Activated CD8-positive, alpha-beta memory T cell treated with anti-CD3 and anti-CD28 coated beads, Interleukin-2, amount 10 ng/mL, durations not matched to agents 7 days and 5 days (primary cell): ENCODE measurements around the gene AGBL5. TPM values are rescaled to one million over a fixed set of nuclear protein-coding genes. Genes with fewer than 3 reads are reported as not detected.

Experiments used
- ATAC-seq: fragments of 150-1000 bp; cut with Tn5 transposase; one replicate; pipeline ENCODE4 v1.10.0; 2021; ENCODE audit warnings: moderate library complexity
- CTCF ChIA-PET: fragments of 350-600 bp; sonication (Branson Sonifier 250); formaldehyde crosslinking; loops from one replicate; lab custom pipeline; 2021; ENCODE audit warnings: antibody characterized with exemption; lab: Charles Lee
- DNase-seq: peaks from one replicate; pipeline ENCODE4 v3.0.0-alpha.2; 2020
- H3K27ac Mint-ChIP-seq: one replicate; pipeline ENCODE4 v1.8.0; 2021; ENCODE audit warnings: mild to moderate bottlenecking, mixed read lengths
- H3K27me3 Mint-ChIP-seq: one replicate; pipeline ENCODE4 v1.8.0; 2021; ENCODE audit warnings: mixed read lengths
- H3K36me3 Mint-ChIP-seq: one replicate; pipeline ENCODE4 v1.8.0; 2021; ENCODE audit warnings: mild to moderate bottlenecking, mixed read lengths
- H3K4me1 Mint-ChIP-seq: one replicate; pipeline ENCODE4 v1.8.0; 2021; ENCODE audit warnings: mixed read lengths
- H3K4me3 Mint-ChIP-seq: one replicate; pipeline ENCODE4 v1.8.0; 2021; ENCODE audit warnings: mild to moderate bottlenecking, moderate library complexity, mixed read lengths
- H3K9me3 Mint-ChIP-seq: one replicate; pipeline ENCODE4 v1.8.0; 2022; ENCODE audit warnings: low read depth, mixed read lengths
- total RNA-seq, 2 experiments: library from RNA; stranded (reverse); gene quantifications; one replicate each; pipeline ENCODE4 v1.2.3, GENCODE V29; 2021

AGBL5 gene
- total RNA-seq, 2 experiments from 2014 or later: 13.8 to 15.1 TPM

DNA sequence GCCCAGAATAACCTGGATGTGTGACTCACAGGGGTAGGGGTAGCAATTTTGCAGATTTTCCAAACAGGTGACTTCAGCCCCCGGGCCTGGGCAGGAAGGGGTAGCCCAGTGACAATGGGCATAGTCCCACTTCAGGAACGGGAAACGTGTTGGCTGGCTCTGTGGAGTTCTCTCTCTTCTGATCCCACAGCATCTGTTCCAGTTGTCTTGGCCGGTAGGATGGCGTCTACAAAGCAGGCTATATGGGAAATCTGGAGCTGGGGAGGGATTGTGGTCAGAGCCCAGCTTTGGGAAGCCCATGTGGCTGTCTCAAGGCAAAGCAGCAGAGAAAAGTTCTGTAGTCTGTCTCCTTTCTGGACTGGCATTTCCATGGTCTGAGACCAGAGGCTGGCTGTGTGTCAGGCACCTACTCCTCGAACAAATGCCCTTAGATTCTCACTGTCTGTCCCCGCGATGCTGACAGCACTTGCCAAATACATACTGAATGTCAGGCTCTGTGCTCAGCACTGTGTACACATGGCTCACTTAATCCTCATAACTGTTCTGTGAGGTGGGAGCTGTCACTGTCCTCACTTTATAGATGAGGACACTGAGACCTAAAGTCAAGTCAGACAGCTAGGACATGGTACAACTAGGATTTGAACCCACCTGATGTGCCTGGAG lies 36.6 kb upstream of the AGBL5 start:
- peaks cover 4% of the 10 kb centered on the region for H3K27me3 Mint-ChIP-seq
- H3K4me3 Mint-ChIP-seq: no peak overlapping the region
- peaks cover 1% of the 10 kb centered on the region for H3K36me3 Mint-ChIP-seq
- no peaks in the 10 kb centered on the region for H3K9me3 Mint-ChIP-seq
- DNase-seq (no peak), ATAC-seq (no peak)
- CTCF ChIA-PET: interaction anchor here (1.1 to 5.0 kb wide), 4 partner anchors 9 to 56 kb away, joined by 4 to 107 read pairs (median 24); no protein-coding TSS in a partner anchor
- peaks cover 7% of the 10 kb centered on the region for H3K4me1 Mint-ChIP-seq
- no peak overlapping the region for H3K27ac Mint-ChIP-seq

GRCh38 chr2:27016801-27017325 lies 34.6 kb upstream of the AGBL5 start:
- no peak overlapping the region for H3K27ac Mint-ChIP-seq
- no peaks in the 10 kb centered on the region for H3K36me3 Mint-ChIP-seq
- DNase-seq (peak; percentile 64), ATAC-seq (peak; percentile 39)
- H3K9me3 Mint-ChIP-seq: no peaks in the 10 kb centered on the region
- H3K4me1 Mint-ChIP-seq: peaks cover 6% of the 10 kb centered on the region
- no peak overlapping the region for H3K4me3 Mint-ChIP-seq
- H3K27me3 Mint-ChIP-seq: peaks cover 2% of the 10 kb centered on the region
- CTCF ChIA-PET: interaction anchor here (0.7 to 5.0 kb wide), 27 partner anchors 10 to 287 kb away, joined by 3 to 107 read pairs (median 5); partner anchors contain the start of genes DPYSL5 and TMEM214

GRCh38 chr2:27018142-27018541 lies 33.3 kb upstream of the AGBL5 start:
- Mint-ChIP-seq H3K27me3 (no peaks in the 10 kb centered on the region), H3K27ac (no peak overlapping the region), H3K4me3 (no peak overlapping the region), H3K36me3 (no peaks in the 10 kb centered on the region), H3K9me3 (no peaks in the 10 kb centered on the region), H3K4me1 (peaks cover 6% of the 10 kb centered on the region)
- no peak for DNase-seq
- CTCF ChIA-PET: interaction anchor here (1.8 to 5.0 kb wide), 4 partner anchors 55 to 174 kb away, joined by 7 to 107 read pairs (median 28); no protein-coding TSS in a partner anchor
- ATAC-seq: no peak

DNA sequence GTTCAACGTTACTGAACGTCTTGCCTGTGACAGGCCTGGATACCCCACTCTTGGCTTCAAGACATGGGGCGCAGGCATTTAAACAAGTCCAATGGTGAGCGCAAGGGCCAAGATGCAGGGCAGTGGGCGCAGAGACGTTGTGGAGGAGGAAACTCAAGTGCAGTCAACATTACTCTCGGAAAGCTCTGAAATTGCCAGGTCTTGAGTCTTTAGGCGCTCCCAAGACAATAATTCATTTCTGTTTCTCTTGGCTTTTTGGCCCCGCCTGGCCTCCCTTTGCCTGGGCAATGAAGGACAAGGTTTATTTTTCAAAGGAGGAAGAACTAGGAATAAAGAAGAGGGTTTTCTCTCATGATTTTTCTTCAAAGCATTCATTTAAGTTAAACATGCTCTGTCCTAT lies 32.0 kb upstream of the AGBL5 start:
- DNase-seq: no peak
- Mint-ChIP-seq H3K9me3 (no peaks in the 10 kb centered on the region), H3K4me1 (peaks cover 6% of the 10 kb centered on the region), H3K4me3 (no peak overlapping the region), H3K36me3 (no peaks in the 10 kb centered on the region), H3K27me3 (no peaks in the 10 kb centered on the region), H3K27ac (no peak overlapping the region)
- CTCF ChIA-PET: interaction anchor here (5.0 kb wide), 1 partner anchor 56 kb away, joined by 107 read pairs; no protein-coding TSS in a partner anchor
- ATAC-seq: no peak

DNA sequence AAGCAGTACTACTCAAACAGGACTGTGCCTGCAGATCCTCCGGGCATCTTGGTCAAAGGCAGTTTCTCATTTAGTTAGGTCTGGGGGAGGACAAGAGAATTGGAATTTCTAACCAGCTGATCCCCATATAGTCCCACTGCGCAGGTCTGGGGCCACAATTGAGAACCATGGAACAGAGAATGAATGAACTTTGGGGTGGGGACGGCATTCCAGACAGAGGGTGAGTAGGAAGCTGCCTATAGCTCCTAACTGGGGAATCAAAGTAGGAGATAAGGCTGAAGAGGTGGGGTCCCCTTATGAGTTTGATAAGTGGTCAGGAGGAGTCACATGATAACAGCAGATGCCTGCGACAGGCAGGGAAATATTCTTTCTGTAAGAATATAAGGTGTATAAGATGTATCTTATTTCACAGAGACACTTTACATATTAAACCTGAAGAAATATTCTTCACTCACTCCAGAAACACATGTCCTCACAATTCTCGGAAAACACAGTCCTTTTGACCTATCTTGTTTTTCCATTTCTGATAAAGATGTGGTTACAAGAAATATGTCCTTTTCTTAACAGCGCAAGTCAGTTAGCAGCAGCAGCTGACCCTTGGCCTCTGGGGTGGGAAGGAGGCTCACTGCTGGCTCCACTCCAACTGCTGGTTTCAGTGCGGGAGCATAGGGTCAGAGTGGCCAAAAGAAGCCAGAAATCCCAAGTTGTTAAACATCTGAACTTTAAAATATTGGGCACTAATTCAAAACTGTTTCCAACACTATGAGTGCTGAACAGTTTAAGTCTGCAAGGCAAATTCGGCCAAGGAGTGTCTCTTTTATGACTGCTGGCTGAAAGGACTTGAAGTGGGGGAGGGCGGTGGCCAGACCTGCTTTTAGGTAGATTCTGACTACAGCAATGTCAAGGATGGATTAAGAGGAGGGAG lies 31.3 kb upstream of the AGBL5 start:
- DNase-seq: no peak
- Mint-ChIP-seq H3K27me3 (no peaks in the 10 kb centered on the region), H3K9me3 (no peaks in the 10 kb centered on the region), H3K36me3 (no peaks in the 10 kb centered on the region), H3K4me3 (no peak overlapping the region), H3K4me1 (peaks cover 6% of the 10 kb centered on the region), H3K27ac (no peak overlapping the region)
- no peak for ATAC-seq
- CTCF ChIA-PET: interaction anchor here (5.0 kb wide), 1 partner anchor 57 kb away, joined by 107 read pairs; no protein-coding TSS in a partner anchor

DNA sequence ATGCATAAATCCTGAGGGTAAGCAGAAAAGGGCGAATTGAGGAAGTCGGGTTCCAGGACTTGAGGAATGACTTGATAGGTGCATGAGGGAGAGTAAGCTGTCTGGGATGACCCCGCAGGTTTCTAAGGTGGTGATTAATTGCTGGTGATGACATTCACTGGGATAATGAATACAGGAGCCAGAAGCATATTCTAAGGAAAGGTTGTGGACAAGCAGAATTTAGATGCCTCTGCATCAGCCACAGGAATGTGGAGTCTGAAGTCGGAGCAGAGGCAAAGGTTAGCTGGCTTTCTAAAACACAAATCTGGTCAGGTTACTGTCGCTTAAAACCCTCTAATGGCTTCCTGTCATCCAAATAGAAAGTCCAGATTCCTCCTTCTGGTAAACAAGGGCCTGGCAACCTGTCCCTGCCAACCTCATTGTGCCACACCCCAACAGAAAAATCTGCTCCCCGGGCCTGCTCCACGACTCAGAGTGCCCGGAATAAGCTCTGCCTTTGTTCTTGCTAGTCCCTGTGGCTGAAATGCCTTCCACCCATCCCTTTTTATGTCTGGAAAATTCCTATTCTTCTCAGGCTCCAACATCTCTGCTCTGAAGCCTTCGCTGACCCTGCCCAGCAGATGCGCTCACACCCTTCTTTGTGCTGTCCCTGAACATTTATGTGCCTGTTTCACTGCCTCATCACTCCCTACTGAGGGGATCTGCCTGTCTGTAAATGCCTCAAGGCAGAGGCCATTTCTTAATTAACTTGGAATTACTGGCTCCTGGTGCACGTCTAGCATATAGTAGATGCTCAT lies 30.0 kb upstream of the AGBL5 start:
- DNase-seq (no peak), ATAC-seq (no peak)
- Mint-ChIP-seq H3K9me3 (no peaks in the 10 kb centered on the region), H3K36me3 (no peaks in the 10 kb centered on the region), H3K4me1 (no peaks in the 10 kb centered on the region), H3K27me3 (no peaks in the 10 kb centered on the region), H3K4me3 (no peak overlapping the region), H3K27ac (no peak overlapping the region)
- CTCF ChIA-PET: interaction anchor here (1.3 kb wide), 1 partner anchor 176 kb away, joined by 3 read pairs; no protein-coding TSS in a partner anchor

DNA sequence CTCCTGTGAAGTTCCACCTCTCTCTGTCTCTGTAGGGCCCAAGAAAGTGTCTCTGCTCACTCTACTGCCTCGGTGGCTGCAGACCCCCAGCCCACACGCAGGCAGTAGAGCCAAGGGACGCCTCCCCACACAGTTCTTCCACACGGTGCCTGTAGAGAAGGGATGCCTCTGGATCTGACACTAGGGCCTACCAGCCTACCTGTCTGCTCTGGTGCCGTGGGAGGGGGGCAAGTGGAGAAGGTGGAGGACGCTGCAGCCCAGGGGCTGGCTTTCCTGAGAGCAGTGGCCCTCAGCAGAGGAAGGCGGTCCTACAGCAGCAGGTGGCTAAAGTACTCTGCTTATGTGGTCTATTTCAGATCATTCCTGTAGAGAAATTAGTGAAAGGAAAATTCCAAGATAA lies 27.7 kb upstream of the AGBL5 start:
- peaks cover 5% of the 10 kb centered on the region for H3K4me1 Mint-ChIP-seq
- CTCF ChIA-PET: no interaction called here
- H3K4me3 Mint-ChIP-seq: no peak overlapping the region
- DNase-seq: no peak
- no peaks in the 10 kb centered on the region for H3K9me3 Mint-ChIP-seq
- H3K27ac Mint-ChIP-seq: no peak overlapping the region
- H3K36me3 Mint-ChIP-seq: peaks cover under 1% of the 10 kb centered on the region
- no peak for ATAC-seq
- no peaks in the 10 kb centered on the region for H3K27me3 Mint-ChIP-seq

DNA sequence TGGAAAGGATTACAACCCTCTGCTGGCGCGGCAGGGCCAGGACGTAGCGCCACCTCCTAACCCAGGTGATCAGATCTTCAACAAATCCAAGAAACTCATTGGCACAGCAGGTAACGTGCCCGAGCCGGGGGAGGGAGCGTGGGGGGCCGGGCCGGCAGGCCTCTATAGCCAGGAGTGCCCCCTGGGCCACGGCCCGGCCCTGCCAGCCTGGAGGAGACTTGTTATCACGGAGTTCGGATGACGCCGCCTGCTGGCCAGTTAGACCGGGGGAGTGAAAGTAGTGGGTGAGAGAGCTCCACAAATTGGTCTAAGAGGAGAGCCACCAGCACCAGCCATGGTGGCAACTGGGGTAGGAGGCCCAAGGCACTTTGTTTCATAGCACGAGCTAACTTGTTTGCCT lies 27.3 kb upstream of the AGBL5 start:
- H3K27ac Mint-ChIP-seq: no peak overlapping the region
- peaks cover 5% of the 10 kb centered on the region for H3K36me3 Mint-ChIP-seq
- DNase-seq (no peak), ATAC-seq (no peak)
- H3K4me1 Mint-ChIP-seq: peaks cover 9% of the 10 kb centered on the region
- no peaks in the 10 kb centered on the region for H3K9me3 Mint-ChIP-seq
- H3K27me3 Mint-ChIP-seq: no peaks in the 10 kb centered on the region
- H3K4me3 Mint-ChIP-seq: no peak overlapping the region
- CTCF ChIA-PET: no interaction called here

- Mint-ChIP-seq H3K4me3 (no peak overlapping the region), H3K27me3 (no peaks in the 10 kb centered on the region), H3K4me1 (peaks cover 15% of the 10 kb centered on the region), H3K36me3 (peaks cover 6% of the 10 kb centered on the region), H3K9me3 (no peaks in the 10 kb centered on the region), H3K27ac (no peak overlapping the region)
- DNase-seq: no peak
- peak; percentile 22 for ATAC-seq
- CTCF ChIA-PET: no interaction called here
Measured at GRCh38 chr2:27024812-27025211, 26.7 kb upstream of the AGBL5 start.

GRCh38 chr2:27025281-27025800 lies 26.1 kb upstream of the AGBL5 start:
- CTCF ChIA-PET: no interaction called here
- H3K27me3 Mint-ChIP-seq: no peaks in the 10 kb centered on the region
- no peaks in the 10 kb centered on the region for H3K9me3 Mint-ChIP-seq
- peaks cover 20% of the 10 kb centered on the region for H3K4me1 Mint-ChIP-seq
- DNase-seq (no peak), ATAC-seq (no peak)
- H3K4me3 Mint-ChIP-seq: no peak overlapping the region
- H3K36me3 Mint-ChIP-seq: peaks cover 6% of the 10 kb centered on the region
- H3K27ac Mint-ChIP-seq: no peak overlapping the region

DNA sequence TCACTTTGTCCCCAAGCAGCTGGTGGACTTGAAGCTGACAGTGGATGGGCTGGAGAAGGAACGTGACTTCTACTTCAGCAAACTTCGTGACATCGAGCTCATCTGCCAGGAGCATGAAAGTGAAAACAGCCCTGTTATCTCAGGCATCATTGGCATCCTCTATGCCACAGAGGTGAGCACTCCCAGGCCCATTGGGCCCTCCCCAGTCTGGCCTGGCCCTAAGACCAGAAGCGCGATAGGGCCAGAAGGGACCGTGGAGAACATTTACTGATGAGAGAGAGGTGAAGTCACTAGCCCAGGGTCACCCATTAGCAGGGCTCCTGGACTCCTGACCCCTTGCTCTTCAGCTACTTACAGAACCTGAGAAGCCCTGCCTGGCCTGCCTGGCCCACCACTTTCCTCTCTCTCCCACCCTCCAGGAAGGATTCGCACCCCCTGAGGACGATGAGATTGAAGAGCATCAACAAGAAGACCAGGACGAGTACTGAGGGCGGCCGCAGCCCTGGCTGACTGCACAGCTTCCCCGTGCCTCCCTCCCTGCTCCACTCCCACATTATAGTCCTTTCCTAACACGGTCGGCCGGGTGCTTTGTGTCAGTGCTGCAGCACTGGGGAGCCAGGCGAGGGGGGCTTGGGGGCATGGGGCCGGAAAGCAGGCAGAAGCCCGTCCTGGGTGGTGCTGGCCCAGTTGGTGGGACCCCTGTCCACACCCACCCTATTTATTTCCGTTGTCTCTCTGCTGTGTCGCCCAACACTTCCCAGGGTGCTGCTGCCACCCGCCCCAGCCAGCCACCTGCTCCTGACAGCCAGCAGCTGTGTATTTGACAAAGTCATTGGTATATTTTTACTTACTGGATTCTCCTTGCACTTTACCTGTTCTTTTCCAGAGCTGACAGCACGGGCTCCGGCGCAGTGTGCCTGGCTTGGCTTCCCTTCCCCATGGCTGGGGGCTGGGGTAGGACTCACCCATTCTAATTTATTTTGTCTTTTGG lies 25.3 kb upstream of the AGBL5 start:
- H3K9me3 Mint-ChIP-seq: no peaks in the 10 kb centered on the region
- no peak for ATAC-seq
- no peak overlapping the region for H3K4me3 Mint-ChIP-seq
- H3K4me1 Mint-ChIP-seq: peaks cover 28% of the 10 kb centered on the region
- no peak overlapping the region for H3K27ac Mint-ChIP-seq
- no peaks in the 10 kb centered on the region for H3K27me3 Mint-ChIP-seq
- H3K36me3 Mint-ChIP-seq: peaks cover 6% of the 10 kb centered on the region
- no peak for DNase-seq
- CTCF ChIA-PET: no interaction called here

DNA sequence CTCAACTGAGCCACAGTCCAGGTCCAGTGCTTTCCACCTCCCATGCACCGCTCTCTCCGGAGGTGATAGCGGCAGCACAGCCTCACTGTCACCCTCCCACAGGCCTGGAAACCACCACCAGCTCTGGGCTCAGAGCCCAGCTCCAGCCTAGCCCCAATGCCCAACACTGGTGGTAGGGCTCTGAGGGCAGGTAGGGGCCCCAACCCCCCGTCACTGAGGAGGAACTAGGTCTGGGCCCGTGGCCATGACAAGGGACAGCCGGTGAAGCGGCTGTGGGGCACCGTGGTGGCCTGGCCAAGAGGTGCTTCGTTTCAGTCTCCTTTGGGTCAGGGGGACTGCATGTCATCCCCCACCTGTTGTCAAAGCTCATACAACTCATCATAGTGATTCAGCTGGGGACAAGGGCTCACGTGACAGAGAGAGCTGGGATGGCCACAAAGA lies 24.2 kb upstream of the AGBL5 start:
- CTCF ChIA-PET: no interaction called here
- H3K9me3 Mint-ChIP-seq: no peaks in the 10 kb centered on the region
- H3K27me3 Mint-ChIP-seq: no peaks in the 10 kb centered on the region
- no peak for ATAC-seq
- no peak overlapping the region for H3K4me3 Mint-ChIP-seq
- H3K36me3 Mint-ChIP-seq: peaks cover 9% of the 10 kb centered on the region
- H3K27ac Mint-ChIP-seq: no peak overlapping the region
- H3K4me1 Mint-ChIP-seq: peaks cover 38% of the 10 kb centered on the region
- DNase-seq: no peak
